PC-3 (cell line): Measurements from ENCODE around the gene SNX9. TPM values are rescaled to one million over a fixed set of nuclear protein-coding genes. Genes with fewer than 3 reads are reported as not detected.

Experiments used
- ATAC-seq: fragments of 200-7000 bp; cut with Tn5 transposase; 2 replicates; pipeline ENCODE4 v1.9.1; 2020; ENCODE audit warnings: mild to moderate bottlenecking, moderate library complexity
- BruUV-seq: library from RNA; stranded (reverse); fragments of 400-500 nt; replicated peaks from 2 replicates; lab custom pipeline; 2021; lab: Mats Ljungman, UMichigan
- CTCF ChIA-PET: fragments of 300-600 bp; sonication (Branson Sonifier 250); formaldehyde crosslinking; loops from one replicate; lab custom pipeline; 2022; ENCODE audit warnings: antibody characterized with exemption; lab: Charles Lee
- POLR2A ChIA-PET: fragments of 300-600 bp; sonication (Branson Sonifier 250); formaldehyde crosslinking; loops from one replicate; lab custom pipeline; 2022; ENCODE audit warnings: antibody characterized with exemption; ENCODE audit not compliant: unreplicated experiment; lab: Charles Lee
- DNase-seq: peaks from one replicate; pipeline ENCODE4 v3.0.0-alpha.2; 2015
- H2AFZ ChIP-seq: fragments of 300-600 bp; sonication (generic); 2 replicates; pipeline ENCODE4 v1.6.0; 2016; ENCODE audit warnings: antibody characterized with exemption, low read length
- H3F3A ChIP-seq: fragments of 300-600 bp; sonication (generic); one replicate; pipeline ENCODE4 v1.6.0; 2017; ENCODE audit warnings: antibody characterized with exemption, low read length, control low read depth, mild to moderate bottlenecking; ENCODE audit not compliant: unreplicated experiment
- H3K27ac ChIP-seq: fragments of 300-600 bp; sonication (generic); 2 replicates; pipeline ENCODE4 v1.5.1; 2016; ENCODE audit warnings: mild to moderate bottlenecking, low read length
- H3K27me3 ChIP-seq: fragments of 300-600 bp; sonication (generic); 2 replicates; pipeline ENCODE4 v1.6.1; 2016; ENCODE audit warnings: low read length, mixed read lengths
- H3K36me3 ChIP-seq: fragments of 300-600 bp; sonication (generic); 2 replicates; pipeline ENCODE4 v1.6.1; 2016; ENCODE audit warnings: low read depth, mixed run types, low read length, mixed read lengths
- H3K4me1 ChIP-seq: fragments of 300-600 bp; sonication (generic); 2 replicates; pipeline ENCODE4 v1.5.1; 2016; ENCODE audit warnings: low read length; ENCODE audit not compliant: insufficient read depth
- H3K4me2 ChIP-seq: fragments of 300-600 bp; sonication (generic); 2 replicates; pipeline ENCODE4 v1.6.0; 2016; ENCODE audit warnings: low read length
- H3K4me3 ChIP-seq: fragments of 300-600 bp; sonication (generic); 2 replicates; pipeline ENCODE4 v1.5.1; 2016; ENCODE audit warnings: mild to moderate bottlenecking, low read length, mixed read lengths
- H3K79me2 ChIP-seq: fragments of 300-600 bp; sonication (generic); 2 replicates; pipeline ENCODE4 v1.6.1; 2017; ENCODE audit warnings: low read length, mixed read lengths
- H3K9ac ChIP-seq: fragments of 300-600 bp; sonication (generic); 2 replicates; pipeline ENCODE4 v1.6.0; 2016; ENCODE audit warnings: mild to moderate bottlenecking, low read length
- H3K9me2 ChIP-seq: fragments of 300-600 bp; sonication (generic); replicated peaks from 2 replicates; pipeline ENCODE4 v1.6.1; 2016; ENCODE audit warnings: mixed run types, low read length, mixed read lengths
- H3K9me3 ChIP-seq: fragments of 300-600 bp; sonication (generic); 2 replicates; pipeline ENCODE4 v1.6.1; 2016; ENCODE audit warnings: low read length, mixed read lengths
- H4K20me1 ChIP-seq: fragments of 300-600 bp; sonication (generic); 2 replicates; pipeline ENCODE4 v1.6.1; 2016; ENCODE audit warnings: low read length, mixed read lengths
- CTCF ChIP-seq: fragments of 300-600 bp; sonication (generic); conservative IDR thresholded peaks from 2 replicates; pipeline ENCODE4 v1.5.1; 2017; ENCODE audit warnings: antibody characterized with exemption, low read depth, mild to moderate bottlenecking, low read length
- EZH2 ChIP-seq: fragments of 300-600 bp; sonication (generic); IDR thresholded peaks from one replicate; pipeline ENCODE4 v1.6.1; 2017; ENCODE audit warnings: antibody characterized with exemption, mild to moderate bottlenecking, low read length; ENCODE audit not compliant: unreplicated experiment
- EZH2phosphoT487 ChIP-seq: fragments of 300-600 bp; sonication (generic); IDR thresholded peaks from 2 replicates; pipeline ENCODE4 v1.6.1; 2018; ENCODE audit warnings: mild to moderate bottlenecking, antibody characterized with exemption, low read length, borderline replicate concordance
- intact Hi-C: fragments of 100-400 bp; cut with micrococcal nuclease; formaldehyde crosslinking; loops from 2 replicates; pipeline ENCODE4 v1.9.0; 2023
- total RNA-seq: library from RNA; depleted of rRNA; stranded (reverse); fragments of >200 nt; gene quantifications from 2 replicates; pipeline ENCODE4 v1.2.3, GENCODE V29; 2014

The SNX9 gene
- total RNA-seq, 1 experiment from 2014 or later: 18.0 TPM

- intact Hi-C loops: loop anchor here (1.0 to 5.0 kb wide), 2 partner anchors 60 to 87 kb away; no protein-coding TSS in a partner anchor
- Histone ChIP-seq H3K79me2 (peaks cover 61% of the 10 kb centered on the region), H3K4me2 (peak overlapping the region; percentile 89), H3K9ac (peak overlapping the region; percentile 92), H3F3A (peaks cover 4% of the 10 kb centered on the region), H3K27me3 (no peaks in the 10 kb centered on the region), H2AFZ (peak overlapping the region; percentile 82), H4K20me1 (0 out of 2 replicates have a peak, but pooled peaks cover 6% of the 10 kb centered on the region), H3K27ac (peak overlapping the region; percentile 19), H3K36me3 (no peaks in the 10 kb centered on the region), H3K9me3 (no peaks in the 10 kb centered on the region), H3K4me3 (peak overlapping the region; percentile 94), H3K9me2 (no peaks in the 10 kb centered on the region), H3K4me1 (peaks cover 35% of the 10 kb centered on the region)
- CTCF ChIA-PET: interaction anchor here (0.9 to 1.3 kb wide), 2 partner anchors 87 to 89 kb away, joined by 3 read pairs; no protein-coding TSS in a partner anchor
- peak; percentile 25 for ATAC-seq
- POLR2A ChIA-PET: no interaction called here
- TF ChIP-seq CTCF (peak; percentile 52), EZH2 (no peak)
- TSS peak; percentile 45 for BruUV-seq
- DNase-seq: peak; percentile 66
These were observed 159.7 kb downstream of the SNX9 start for GRCh38 chr6:157982563-157983405.

GRCh38 chr6:157983406-157984119 lies 160.5 kb downstream of the SNX9 start:
- BruUV-seq: no TSS peak
- Histone ChIP-seq H2AFZ (no peak overlapping the region), H3K27ac (peak overlapping the region; percentile 19; the same call in 1 of the 2 replicates), H4K20me1 (peaks cover 12% of the 10 kb centered on the region; the same call in 1 of the 2 replicates), H3F3A (peaks cover 4% of the 10 kb centered on the region), H3K4me3 (peak overlapping the region; percentile 94), H3K4me1 (peaks cover 38% of the 10 kb centered on the region), H3K9me3 (no peaks in the 10 kb centered on the region), H3K27me3 (no peaks in the 10 kb centered on the region), H3K4me2 (peak overlapping the region; percentile 89), H3K36me3 (no peaks in the 10 kb centered on the region), H3K79me2 (peaks cover 68% of the 10 kb centered on the region), H3K9me2 (no peaks in the 10 kb centered on the region), H3K9ac (peak overlapping the region; percentile 92)
- no peak for ATAC-seq
- intact Hi-C loops: loop anchor here (5.0 kb wide), 1 partner anchor 59 kb away; no protein-coding TSS in a partner anchor
- TF ChIP-seq CTCF: no peak
- TF ChIP-seq EZH2: no peak
- TF ChIP-seq EZH2phosphoT487: no peak
- ChIA-PET CTCF (interaction anchor here (0.6 to 0.9 kb wide), 3 partner anchors 15 to 89 kb away, joined by 3 read pairs; no protein-coding TSS in a partner anchor), POLR2A (no interaction called here)
- DNase-seq: no peak
